HPDE6-E6E7 (cell line): ENCODE results near the gene MYOZ3.

Source experiments
- DNase-seq: peaks from one replicate; pipeline ENCODE4 v3.0.0; 2011; ENCODE audit warnings: missing footprints; ENCODE audit errors: extremely low spot score

The MYOZ3 gene, protein sequence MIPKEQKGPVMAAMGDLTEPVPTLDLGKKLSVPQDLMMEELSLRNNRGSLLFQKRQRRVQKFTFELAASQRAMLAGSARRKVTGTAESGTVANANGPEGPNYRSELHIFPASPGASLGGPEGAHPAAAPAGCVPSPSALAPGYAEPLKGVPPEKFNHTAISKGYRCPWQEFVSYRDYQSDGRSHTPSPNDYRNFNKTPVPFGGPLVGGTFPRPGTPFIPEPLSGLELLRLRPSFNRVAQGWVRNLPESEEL

DNA sequence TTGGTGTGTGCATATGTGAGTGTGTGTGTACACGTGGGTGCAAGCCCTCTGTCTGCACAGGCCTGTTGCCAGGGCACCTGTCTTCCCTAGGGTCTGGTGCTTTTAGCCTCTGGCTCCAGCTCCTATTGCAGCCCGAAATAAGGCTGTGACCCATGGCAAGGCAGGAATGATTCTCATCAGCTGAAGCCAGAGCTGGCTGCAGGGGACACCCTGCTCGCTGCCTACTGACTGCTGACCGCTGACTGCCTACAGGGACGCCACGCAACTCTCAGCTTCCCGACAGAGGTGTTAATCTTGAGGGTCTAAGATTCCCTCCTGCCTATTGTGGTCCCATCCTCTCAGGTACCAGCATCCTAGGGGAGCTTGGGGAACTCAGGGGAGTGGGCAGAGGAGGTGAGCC lies at the start of gene MYOZ3:
Gene MYOZ3, plus strand, starts transcription at position 166 of the 400 bp plus-strand sequence. CDS start 1,691 bp downstream, outside the sequence.
- DNase-seq, result no peak

DNA sequence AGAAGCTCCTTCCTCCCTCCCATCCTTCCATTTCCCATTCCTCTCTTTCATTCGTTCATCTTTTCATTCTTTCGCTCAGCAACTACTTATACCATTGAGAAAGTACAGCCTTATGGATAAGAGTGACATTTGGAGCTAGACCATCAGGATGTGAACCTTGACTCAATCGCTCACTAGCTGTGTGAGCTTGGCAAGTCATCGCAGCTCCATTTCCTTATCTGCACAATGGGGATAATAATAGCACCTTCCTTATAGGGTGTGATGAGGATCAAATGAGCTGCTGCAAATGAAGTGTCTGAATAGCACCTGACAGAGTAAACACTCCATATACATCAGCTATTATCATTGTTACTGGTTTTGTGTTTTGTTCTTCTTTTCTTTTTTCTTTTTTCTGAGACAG lies 48.6 kb upstream of the MYOZ3 start:
- DNase-seq, result no peak

DNA sequence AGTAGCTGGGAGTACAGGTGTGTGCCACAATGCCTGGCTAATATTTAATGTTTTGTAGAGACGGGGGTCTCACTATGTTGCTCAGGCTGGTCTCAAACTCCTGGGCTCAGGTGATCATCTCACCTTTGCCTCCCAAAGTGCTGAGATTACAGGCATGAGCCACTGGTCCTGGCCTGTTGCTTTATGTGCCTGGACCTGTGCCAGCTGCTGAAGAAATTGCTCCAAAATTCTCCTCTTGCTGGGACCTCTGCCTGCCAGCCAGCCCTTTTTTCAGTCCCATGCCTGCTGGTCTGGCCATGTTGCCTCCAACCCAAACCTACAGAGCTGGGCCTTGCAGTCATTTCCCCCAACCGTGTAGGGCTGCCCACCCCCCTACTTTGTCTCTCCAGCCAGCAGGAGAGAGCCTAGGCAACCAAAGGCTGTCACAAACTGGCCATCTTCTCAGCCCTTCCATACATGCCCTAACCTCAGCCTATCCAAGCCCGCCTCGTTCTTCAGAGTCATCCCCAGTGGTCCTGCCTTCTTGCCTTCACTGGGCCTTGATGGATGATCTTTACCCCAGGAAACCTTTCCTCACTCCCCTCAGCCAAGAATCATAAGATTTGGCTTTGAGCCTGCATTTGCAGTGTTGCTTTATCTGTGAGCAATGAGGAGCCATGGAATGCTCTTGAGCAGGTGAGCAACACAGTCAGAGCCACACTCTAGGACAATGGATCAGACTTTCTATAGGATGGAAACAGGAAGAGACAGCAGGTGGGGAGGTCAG lies 48.0 kb upstream of the MYOZ3 start:
- no peak for DNase-seq

DNA sequence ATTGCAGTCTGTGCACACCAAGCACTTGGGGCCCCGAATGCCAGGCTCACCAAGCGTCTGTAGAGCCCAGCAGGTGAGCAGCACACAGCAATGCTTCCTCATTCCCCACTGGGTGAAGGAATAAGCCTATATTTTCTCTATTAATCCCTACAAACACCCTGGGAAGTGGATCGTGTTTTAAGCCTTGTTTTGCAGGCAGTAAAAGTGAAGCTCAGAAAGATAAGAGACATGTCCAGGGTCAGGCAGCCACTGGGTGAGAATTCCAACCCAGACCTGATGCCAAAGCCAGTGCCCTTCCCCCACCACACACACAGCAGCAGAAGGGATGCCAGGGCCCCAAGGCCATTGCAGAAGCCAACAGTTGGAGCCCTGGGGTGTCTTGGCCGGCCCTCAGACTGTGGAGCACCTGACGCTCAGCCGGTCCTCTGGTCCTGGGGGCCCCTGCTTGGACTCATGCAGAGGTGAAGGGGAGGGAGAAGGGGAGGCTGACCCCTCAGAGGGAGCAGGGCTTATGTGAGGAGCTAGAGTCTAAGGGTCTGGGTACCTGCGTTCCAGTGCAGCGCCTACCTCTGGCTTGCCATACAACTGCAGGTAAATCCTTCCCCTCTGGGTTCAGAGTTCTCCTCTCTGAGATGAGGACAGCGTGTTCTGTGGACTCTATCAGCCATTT lies 46.9 kb upstream of the MYOZ3 start:
- DNase-seq, result no peak

DNA sequence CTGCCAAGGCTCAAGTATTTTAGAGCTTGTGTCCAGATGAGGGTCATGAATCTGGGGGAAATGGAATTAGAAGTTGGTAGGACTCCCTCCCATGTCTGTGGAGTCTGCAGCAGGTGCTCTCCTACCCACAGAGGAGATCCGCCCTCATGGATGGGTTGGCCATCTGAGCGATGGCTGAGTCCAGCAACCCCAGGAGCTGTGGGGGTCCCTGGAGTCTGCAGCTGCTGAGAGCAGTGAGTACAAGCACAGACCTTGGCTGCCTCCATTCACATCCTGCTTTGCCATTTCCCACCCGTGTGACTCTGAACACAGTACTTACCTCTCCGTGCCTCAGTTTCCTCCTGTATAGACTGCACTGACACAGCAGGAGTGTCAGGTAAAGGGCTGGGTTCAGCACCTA lies 46.4 kb upstream of the MYOZ3 start:
- DNase-seq, result no peak

DNA sequence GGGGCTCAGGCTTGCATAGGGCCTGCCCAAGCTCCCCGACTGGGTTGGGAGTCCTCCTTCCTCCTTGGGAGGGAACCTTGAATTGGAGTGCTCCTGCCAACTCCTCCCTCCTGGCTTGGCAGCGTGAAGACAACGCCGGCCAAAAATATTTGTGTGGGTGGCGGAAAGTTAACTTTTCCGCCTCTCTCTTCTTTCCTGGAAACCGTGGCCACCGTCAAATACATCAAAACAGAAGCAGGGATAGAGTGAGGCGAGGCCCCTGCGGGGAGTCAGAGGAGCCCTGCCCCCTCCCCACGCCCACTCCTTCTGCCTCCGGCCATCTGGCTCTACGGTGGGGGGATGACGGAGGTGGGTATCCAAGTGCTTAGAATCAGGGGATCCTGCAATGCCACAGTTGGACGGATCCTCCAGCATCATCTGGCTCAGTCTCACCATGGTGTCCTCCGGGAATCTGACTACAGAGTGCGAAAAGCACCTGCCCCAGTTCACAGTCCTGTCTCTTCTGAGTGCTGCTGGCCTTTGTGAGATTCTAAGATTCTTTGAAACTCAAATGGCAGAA lies 45.8 kb upstream of the MYOZ3 start:
- no peak for DNase-seq

DNA sequence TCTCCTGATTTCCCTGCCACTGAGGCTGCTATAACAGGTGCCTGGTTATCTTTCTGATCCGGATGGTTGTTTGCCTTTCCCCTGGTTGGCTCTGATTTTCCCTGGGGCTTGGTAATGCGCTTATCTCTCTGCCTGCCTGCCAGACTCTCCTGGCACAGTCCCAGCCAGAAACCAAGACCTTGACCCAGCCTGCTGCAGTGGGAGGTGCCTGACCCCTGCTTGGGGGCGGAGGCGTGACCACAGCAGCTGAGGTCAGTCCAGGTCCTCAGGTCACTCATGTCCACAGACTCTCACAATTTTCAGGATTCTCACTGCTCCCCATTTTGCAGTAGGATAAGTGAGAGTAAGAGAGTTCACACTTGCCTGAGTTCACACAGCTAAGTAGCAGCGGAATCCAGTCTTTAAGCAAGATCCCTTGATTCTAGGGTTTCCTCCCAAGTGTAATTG lies 45.0 kb upstream of the MYOZ3 start:
- no peak for DNase-seq

DNA sequence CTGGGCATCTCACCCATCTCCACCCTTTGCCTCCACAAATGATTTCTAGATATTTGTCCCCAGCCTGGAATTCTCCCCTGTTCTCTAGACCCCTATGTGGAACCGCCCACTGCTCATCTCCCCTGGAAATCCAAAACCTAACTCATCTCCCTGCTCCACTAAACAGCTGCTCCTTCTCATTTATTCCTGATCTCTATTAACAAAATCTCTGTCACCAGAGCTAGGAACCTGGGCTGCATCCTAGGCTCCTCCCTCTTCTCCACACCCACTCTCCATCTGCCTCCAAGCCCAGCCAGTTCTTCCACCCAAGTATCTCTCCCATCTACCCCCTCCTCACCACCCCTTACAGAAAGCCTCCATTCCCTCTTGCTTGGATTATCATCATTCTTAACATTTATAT lies 44.5 kb upstream of the MYOZ3 start:
- no peak for DNase-seq

DNA sequence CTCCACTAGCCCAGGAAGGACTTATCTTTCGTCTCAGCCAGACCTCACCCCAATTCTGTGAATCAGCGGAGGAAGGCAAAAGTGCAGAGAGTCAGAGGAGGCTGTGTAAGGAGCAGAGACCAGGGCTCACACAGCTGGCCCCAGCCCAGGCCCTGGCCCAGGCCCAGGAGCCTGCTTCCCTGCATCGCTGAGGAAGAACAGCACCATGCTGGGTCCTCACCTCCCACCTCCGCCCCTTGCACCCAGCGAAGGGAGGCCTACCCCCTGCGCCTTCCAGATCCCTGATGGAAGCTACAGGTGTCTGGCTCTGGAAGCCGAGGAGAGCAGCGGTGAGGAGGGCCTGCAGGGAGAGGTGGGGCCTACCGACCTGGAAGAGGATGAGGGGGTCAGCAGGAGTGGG lies 42.9 kb upstream of the MYOZ3 start:
- no peak for DNase-seq

DNA sequence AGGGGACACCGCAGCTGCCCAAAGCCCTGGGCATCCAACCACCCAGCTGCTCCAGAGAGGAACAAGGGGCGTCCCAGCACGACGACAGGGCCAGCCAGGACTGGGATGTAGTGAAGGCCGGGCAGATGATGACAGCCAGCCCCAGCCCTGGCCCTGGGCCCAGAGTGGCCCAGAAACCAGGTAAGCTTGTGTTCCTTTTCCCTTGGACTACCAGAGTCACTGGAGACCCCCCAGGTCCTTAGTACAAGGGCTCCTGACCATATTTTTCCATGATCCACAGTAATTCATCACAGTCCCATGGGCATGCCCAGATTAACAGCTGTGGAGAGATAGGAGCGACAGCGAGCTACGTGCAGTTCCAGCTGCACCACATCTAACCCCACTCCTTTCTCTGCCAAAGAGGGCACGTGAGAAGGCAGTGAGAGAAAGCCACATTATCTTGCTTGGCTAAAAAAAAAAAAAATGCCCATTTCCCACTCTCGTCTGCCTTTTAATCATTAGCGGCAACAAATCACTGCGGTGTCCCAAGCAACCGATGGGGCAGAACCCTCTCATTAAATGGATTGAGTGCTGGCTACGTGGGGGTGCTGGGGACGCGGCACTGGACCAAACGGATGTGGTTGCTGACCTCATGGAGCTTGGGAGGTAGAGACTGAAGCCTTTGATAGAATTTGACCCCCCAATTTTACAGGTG lies 42.3 kb upstream of the MYOZ3 start:
- no peak for DNase-seq

DNA sequence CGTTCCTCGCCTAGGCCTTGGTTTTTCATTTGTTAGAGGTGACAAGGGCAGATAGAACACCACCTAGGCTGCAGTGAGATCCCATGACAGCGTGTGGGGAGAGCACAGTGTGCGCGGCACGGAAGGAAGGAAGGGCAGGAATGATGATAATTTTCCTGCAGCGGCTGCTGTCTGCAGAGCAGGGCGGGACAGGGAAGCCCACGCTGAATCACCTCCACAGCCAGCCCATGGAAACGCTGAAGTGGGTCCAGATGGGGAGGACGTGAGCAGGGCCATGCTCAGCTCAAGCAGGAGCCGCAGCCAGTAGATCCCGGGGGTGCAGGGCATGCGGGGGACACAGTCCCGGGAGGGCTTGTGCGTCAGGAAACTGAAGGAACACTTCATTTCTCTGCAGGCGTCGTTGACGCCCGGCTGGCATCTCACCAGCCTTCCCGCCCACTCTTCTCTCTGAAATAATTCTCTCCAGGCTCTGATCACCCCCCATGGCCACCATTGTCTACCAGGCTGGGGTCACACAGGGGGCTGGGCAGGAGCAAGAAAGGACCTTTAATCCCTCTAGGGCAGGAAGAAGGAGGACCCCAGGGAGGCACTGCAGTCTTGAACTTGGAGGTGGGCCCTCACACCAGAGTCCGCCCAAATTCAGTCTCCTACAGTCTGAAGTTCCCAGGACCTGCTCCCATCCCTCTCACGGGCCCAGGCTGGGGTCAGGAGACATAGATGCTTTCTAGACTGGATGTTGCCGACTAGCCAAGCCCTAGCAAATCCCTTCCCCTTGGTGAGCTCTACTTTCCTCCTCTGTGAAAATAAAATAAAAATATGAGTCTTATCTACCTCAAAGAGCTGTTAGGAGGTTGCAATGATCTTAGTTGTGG lies 41.5 kb upstream of the MYOZ3 start:
- no peak for DNase-seq

DNA sequence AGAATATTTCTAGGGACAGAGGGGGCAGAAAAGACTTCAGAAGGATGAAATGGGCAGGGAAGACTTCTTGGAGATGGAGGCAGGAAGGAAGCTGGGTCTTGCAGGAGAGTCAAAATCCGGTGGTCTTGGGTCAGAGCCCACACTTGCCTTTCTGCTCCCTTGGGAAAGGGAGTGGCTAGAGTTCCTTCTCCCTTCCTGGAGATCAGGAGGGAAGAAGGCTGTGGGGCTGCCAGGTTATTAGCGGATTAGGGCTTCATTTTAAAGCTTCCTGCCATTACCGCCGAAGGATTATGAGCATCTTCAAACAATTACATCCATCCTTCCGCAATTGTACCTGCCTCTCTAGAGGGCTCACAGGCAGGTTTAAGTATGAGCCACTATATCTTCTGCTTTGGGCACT lies 39.8 kb upstream of the MYOZ3 start:
- no peak for DNase-seq

DNA sequence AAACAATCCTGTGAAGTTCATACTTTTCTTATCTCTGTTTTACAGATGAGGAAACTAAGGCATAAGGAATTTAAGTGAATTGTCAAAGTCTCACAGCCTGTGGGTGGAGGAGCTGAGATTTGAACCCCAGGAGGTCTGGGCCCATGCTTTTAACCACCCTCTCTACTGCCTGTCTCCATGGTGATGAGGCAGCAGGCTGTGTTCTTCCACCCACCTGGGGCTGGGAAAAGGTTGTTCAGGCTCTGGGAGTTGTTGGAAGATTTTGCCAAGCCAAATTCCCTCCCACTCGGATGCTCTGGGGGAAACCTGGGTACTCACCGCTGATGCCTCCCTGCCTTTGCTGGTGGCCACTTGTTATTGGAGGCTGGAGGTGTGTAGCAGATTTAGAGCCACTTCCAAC lies 38.9 kb upstream of the MYOZ3 start:
- no peak for DNase-seq

DNA sequence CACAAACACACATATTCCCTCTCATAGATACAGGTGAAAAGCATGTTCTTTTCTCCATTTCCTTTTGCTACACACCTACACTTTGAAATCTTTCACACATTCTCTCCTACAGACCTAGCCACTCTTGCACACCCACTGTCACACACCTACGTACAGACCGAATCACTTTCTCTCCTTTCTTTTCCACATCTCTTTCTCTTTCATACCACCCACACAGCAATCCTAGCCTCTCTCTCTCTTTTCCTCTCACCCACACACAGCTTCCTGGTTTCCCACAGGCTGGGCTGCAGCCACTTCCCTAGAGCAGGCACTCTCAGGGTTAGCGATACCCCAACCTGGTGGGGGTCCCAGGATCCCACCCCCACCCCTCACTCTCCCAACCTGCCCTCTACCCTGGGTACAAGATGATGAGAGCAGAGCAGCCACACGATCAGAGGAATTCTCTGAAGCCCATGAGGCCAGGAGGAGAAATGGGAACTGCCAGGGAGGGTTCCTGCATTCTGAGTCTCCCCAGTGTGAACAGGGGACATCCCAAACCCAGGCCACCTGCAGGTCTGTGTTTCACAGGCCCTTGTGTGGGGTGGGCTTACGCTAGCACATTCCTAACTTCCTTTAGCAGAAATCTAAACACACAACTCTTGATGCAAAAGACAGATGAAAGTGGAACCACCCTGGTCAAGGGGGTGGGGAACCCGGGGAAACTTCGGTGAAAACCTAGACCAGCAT lies 37.7 kb upstream of the MYOZ3 start:
- DNase-seq, result no peak

DNA sequence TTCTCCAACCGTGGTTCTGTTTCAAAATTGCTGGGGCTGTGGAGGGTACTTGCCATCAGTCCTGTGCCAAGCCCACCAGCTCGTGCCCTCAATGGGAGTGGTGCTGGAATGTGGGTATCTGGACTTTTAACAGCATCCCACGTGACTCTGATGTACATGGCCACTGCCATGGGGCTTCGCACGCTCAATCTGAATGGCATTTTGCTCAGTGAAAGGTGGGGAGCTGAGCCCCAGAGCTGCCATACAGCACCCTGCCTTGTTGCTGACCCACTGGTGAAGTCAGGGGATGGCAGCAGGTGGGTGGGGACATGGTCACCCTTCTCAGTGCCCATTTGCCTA lies 37.2 kb upstream of the MYOZ3 start:
- no peak for DNase-seq

DNA sequence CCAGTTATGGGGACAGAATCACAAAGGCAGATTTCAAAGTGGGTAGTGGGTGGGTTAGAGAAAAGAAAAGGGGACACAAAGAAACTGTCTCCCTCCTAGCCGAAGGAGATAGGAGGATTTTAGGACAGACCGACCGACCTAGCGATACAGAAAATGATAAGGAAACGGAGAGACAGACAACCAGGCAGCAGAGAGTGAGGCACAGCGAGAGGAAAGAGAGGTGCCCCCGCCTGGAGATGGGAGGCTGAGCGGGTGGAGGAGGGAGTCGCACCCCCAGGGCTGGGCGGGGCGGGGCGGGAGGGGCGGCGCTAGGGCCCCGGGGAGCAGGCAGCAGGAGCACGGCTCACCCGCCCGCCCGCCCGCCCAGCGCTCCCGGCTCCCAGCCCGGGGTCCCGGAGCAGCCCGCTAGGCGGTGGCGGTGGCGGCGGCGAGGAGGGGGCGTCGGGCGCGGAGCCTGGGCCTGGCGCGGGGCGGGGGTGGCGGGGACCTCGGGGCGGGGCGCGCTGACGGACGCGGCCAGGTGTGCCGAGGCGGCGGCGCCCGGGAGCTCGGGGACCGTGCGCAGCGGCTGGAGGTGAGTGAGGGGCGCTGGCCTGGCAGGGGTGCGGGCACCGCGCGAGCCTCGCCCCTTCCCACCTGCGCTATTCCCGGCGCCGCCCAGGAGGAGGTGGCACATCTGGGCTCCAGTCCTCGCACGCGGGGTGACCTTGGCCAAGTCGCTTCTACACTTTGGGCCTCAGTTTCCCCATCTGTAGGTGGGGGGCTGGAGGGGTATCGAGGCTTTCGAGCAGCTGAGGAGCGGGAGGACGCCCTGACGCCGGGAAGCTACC lies 36.5 kb upstream of the MYOZ3 start:
- peak; percentile 68 for DNase-seq

DNA sequence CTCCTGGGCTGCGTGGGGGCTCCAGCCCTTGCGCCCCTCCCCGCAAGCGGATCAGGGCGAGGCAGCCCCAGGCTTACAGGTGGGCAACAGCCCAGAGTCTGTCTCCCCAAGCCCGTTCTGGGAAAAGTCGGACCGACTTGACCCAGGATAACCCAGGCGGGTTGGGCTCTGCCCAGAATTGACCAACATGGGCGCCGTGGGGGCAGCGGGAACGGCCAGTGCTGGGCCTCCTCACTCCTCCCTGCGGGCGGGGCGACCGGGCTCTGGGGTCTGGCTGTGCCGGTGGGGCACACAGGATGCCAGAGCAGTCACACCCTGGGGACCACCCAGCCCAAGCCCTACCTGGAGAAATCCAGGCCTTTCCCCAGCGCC lies 35.9 kb upstream of the MYOZ3 start:
- DNase-seq, result no peak

DNA sequence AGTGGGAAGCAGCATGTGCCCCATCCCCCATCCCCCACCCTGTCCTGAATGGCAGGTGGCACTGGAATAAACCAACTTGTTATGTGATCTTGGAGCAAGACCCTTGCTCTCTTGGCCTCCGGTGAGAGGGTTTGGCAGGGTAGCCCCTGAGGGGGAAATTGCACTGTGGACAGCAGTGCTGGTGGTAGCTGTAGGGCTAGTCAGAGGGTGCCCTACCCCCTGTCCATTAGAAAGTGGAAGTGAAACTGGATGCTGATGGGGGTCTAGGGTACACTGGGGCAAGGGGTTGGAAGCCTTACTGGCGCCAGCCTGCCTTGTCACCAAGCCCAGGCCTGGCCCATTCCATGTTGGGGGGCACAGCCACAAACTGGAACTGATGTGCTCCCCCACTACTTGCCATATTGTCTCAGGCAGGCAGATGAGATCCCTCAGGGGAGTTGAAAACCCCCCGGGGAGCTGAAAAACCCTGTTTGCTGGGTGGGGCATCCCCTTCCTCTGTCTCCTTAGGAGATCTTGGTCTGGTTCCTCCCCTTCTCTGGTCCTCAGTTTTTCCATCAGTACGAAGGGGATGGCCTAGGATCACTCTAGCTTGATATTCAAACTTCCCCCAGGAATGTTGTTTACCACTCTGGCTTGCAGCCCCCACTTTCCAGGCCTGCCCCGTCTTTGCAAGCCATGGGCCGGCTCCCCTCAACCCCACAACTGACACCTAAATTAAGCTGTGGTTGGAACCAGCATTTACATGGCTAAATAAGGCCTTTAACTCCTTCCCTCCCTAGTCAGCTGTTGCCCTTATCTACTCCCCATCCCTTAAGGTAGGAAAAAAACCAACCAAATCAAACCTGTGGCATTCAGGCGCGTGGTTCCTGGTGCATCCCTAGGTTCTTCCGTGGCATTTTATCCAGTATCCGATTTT lies 35.0 kb upstream of the MYOZ3 start:
- no peak for DNase-seq
